ENCODE results near the gene POLR2J.
"Not testable (repeated sequence)": the region's sequence is repeated elsewhere in the genome, so short reads cannot be mapped to it uniquely, and the experiment has no call there.

GRCh38 chr7:102496861-102497260 is 18.1 kb upstream of the POLR2J start:
- TF ChIP-seq CTCF, POLR2AphosphoS5, POLR2A, EP300 (IDR thresholded peaks at IDR 0.05): not testable (repeated sequence)
